ENCODE measurements around the gene LCLAT1.

The LCLAT1 gene

GRCh38 chr2:30680121-30680520 lies 233.1 kb downstream of the LCLAT1 start:
- no peak for FAIRE-seq

GRCh38 chr2:30681022-30681421 lies 234.0 kb downstream of the LCLAT1 start:
- no peak for FAIRE-seq

GRCh38 chr2:30683236-30683956 lies 236.3 kb downstream of the LCLAT1 start:
- FAIRE-seq = no peak

- FAIRE-seq = no peak
These were observed 237.0 kb downstream of the LCLAT1 start for GRCh38 chr2:30684026-30684425.

- FAIRE-seq = no peak
These were observed 237.5 kb downstream of the LCLAT1 start for GRCh38 chr2:30684516-30684915.

GRCh38 chr2:30684996-30685395 lies 237.9 kb downstream of the LCLAT1 start:
- no peak for FAIRE-seq

- no peak for FAIRE-seq
These were observed 239.0 kb downstream of the LCLAT1 start for GRCh38 chr2:30686000-30686399.

GRCh38 chr2:30686669-30687068 lies 239.6 kb downstream of the LCLAT1 start:
- FAIRE-seq = no peak

- FAIRE-seq = no peak
These were observed 241.9 kb downstream of the LCLAT1 start for GRCh38 chr2:30688956-30689401.

- no peak for FAIRE-seq
These were observed 242.6 kb downstream of the LCLAT1 start for GRCh38 chr2:30689496-30690125.

GRCh38 chr2:30690126-30690561 lies 243.1 kb downstream of the LCLAT1 start:
- FAIRE-seq = no peak

GRCh38 chr2:30691091-30691947 lies 244.3 kb downstream of the LCLAT1 start:
- FAIRE-seq = no peak

- FAIRE-seq = no peak
These were observed 245.1 kb downstream of the LCLAT1 start for GRCh38 chr2:30691948-30692828.

GRCh38 chr2:30692829-30693275 lies 245.8 kb downstream of the LCLAT1 start:
- FAIRE-seq = no peak
